ENCODE results near the gene SIPA1L3. TPM values are rescaled to one million over a fixed set of nuclear protein-coding genes. Genes with fewer than 3 reads are reported as not detected.

The SIPA1L3 gene
- total and polyA plus RNA-seq, 2 of the 13 experiments (the other 11 are each of a cell fraction or from before 2014, with no cell fraction given), result 5.5 to 7.7 TPM

DNA sequence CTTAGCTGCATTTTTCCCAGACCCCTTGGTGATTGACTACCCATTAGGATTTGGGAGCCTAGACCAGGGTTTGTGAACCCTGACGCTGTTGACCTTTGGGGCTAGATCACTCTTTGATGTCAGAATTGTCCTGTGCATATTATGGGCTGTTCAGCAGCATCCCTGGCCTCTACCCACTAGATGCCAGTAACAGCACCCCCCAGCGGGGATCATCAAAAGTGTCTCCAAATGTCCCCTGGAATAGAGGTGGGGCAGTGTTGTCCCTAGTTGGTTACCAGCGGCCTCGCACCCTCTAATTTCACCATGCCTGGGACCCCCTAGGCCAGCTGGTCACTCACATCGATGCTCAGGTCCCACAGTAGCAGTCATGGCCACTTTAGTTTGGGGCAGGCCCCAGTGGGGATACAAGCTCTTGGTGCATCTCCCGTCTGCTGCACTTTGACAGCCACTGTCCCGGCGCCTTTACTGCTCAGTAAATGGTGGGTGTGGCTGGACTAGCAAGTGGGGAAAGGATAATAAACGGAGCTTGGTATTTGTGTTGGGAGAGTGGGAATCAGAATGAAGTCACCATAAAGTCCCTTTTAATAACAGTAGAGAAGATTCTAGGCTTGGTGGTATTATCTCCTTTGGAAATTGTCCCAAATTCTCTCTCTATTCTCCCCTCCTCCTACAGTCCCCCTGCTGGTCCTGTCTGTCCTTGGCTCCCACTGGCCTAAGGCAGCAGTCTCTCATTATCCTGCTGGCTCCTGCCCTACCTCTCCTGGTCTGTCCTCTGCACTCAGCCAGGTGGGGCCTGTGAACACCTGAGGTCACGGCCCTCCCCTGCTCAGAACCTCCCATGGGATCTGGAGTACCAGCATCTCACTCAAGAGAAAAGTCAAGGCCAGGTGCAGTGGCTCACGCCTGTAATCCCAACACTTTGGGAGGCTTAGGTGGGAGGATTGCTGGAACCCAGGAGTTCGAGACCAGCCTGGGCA lies 80.6 kb downstream of the SIPA1L3 start:
- H3K79me2 ChIP-seq (ENCODE audit: insufficient read depth, low read length), result peaks cover 6% of the 10 kb centered on the region
- TF ChIP-seq RAD21 (CRISPR knock-in tag; IDR thresholded peaks at IDR 0.05), result peak; percentile 44; the same call in 1 of the 2 replicates
- TF ChIP-seq, protein P1, sequence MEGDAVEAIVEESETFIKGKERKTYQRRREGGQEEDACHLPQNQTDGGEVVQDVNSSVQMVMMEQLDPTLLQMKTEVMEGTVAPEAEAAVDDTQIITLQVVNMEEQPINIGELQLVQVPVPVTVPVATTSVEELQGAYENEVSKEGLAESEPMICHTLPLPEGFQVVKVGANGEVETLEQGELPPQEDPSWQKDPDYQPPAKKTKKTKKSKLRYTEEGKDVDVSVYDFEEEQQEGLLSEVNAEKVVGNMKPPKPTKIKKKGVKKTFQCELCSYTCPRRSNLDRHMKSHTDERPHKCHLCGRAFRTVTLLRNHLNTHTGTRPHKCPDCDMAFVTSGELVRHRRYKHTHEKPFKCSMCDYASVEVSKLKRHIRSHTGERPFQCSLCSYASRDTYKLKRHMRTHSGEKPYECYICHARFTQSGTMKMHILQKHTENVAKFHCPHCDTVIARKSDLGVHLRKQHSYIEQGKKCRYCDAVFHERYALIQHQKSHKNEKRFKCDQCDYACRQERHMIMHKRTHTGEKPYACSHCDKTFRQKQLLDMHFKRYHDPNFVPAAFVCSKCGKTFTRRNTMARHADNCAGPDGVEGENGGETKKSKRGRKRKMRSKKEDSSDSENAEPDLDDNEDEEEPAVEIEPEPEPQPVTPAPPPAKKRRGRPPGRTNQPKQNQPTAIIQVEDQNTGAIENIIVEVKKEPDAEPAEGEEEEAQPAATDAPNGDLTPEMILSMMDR (CRISPR knock-in tag; IDR thresholded peaks at IDR 0.05), result peak; percentile 46
- no peak for TF ChIP-seq ZNF891 (CRISPR knock-in tag; IDR thresholded peaks at IDR 0.05)
- no peak for TF ChIP-seq HDAC6 (IDR thresholded peaks at IDR 0.05; ENCODE audit: low read depth, low read length)
- TF ChIP-seq SMC3 (IDR thresholded peaks at IDR 0.05; ENCODE audit: low read length), result peak; percentile 64
- no peak for TF ChIP-seq NR2F2 (IDR thresholded peaks at IDR 0.05; ENCODE audit: borderline replicate concordance, low read depth)
- no peak for TF ChIP-seq MED1 (CRISPR knock-in tag; IDR thresholded peaks at IDR 0.05)
- TF ChIP-seq REXO4 (CRISPR knock-in tag; IDR thresholded peaks at IDR 0.05; ENCODE audit: borderline replicate concordance), result no peak
- no peak for TF ChIP-seq ZNF556 (CRISPR knock-in tag; IDR thresholded peaks at IDR 0.05; ENCODE audit: borderline replicate concordance)
- TF ChIP-seq HDAC1 (CRISPR knock-in tag; IDR thresholded peaks at IDR 0.05), result no peak
- TF ChIP-seq ZBTB25 (CRISPR knock-in tag; IDR thresholded peaks at IDR 0.05), result no peak
- TF ChIP-seq ZUFSP (CRISPR knock-in tag; IDR thresholded peaks at IDR 0.05; ENCODE audit: borderline replicate concordance), result no peak
- no peak for TF ChIP-seq ZNF879 (CRISPR knock-in tag; IDR thresholded peaks at IDR 0.05)
- no peak for TF ChIP-seq ZMYM3 (CRISPR knock-in tag; IDR thresholded peaks at IDR 0.05)
- TF ChIP-seq, protein P2, sequence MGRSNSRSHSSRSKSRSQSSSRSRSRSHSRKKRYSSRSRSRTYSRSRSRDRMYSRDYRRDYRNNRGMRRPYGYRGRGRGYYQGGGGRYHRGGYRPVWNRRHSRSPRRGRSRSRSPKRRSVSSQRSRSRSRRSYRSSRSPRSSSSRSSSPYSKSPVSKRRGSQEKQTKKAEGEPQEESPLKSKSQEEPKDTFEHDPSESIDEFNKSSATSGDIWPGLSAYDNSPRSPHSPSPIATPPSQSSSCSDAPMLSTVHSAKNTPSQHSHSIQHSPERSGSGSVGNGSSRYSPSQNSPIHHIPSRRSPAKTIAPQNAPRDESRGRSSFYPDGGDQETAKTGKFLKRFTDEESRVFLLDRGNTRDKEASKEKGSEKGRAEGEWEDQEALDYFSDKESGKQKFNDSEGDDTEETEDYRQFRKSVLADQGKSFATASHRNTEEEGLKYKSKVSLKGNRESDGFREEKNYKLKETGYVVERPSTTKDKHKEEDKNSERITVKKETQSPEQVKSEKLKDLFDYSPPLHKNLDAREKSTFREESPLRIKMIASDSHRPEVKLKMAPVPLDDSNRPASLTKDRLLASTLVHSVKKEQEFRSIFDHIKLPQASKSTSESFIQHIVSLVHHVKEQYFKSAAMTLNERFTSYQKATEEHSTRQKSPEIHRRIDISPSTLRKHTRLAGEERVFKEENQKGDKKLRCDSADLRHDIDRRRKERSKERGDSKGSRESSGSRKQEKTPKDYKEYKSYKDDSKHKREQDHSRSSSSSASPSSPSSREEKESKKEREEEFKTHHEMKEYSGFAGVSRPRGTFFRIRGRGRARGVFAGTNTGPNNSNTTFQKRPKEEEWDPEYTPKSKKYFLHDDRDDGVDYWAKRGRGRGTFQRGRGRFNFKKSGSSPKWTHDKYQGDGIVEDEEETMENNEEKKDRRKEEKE (IDR thresholded peaks at IDR 0.05), result no peak
- TF ChIP-seq IKZF1 (IDR thresholded peaks at IDR 0.05), result no peak
- no peak for TF ChIP-seq ZNF788 (CRISPR knock-in tag; IDR thresholded peaks at IDR 0.05; ENCODE audit: borderline replicate concordance)

More for the DNA sequence above, 80.6 kb downstream of the SIPA1L3 start:
- Histone ChIP-seq H3K4me3 (replicated peaks in 1 of 3; ENCODE audit: insufficient read depth in 1 of 3, low read depth in 2 of 3, low read length in 3 of 3) (no peak overlapping the region), H3K9me3 (ENCODE audit: low read length) (no peaks in the 10 kb centered on the region), H3K27ac (ENCODE audit: extremely low read length, insufficient read depth, low read length) (no peak overlapping the region), H3K9ac (ENCODE audit: insufficient read depth, low read depth, low read length) (no peak overlapping the region), H2AFZ (ENCODE audit: low read length) (no peak overlapping the region), H4K20me1 (ENCODE audit: insufficient read depth, low read length) (no peaks in the 10 kb centered on the region), H3K4me1 (ENCODE audit: insufficient read depth, low read length) (peaks cover 38% of the 10 kb centered on the region), H3K36me3 (replicated peaks in 1 of 2; ENCODE audit: control insufficient read depth in 1 of 2, insufficient read depth in 2 of 2, low read length in 2 of 2) (no peaks in the 10 kb centered on the region; a peak in 1 of 5 replicates), H3K27me3 (ENCODE audit: control insufficient read depth in 1 of 2, insufficient read depth in 2 of 2, low read length in 2 of 2) (no peaks in the 10 kb centered on the region), H3K4me2 (ENCODE audit: low read depth, low read length) (no peak overlapping the region)
- in situ Hi-C loops (cut with HindIII; ENCODE audit: extremely low pct_ligation_motif_present, low pct_unique_long_range_greater_than_20kb) (loop anchor here (5.0 kb wide), 1 partner anchor 85 kb away; no protein-coding TSS in a partner anchor), intact Hi-C loops (cut with micrococcal nuclease; ENCODE audit: unreplicated experiment) (loop anchor here (2.0 kb wide), 1 partner anchor 81 kb away; the partner anchor contains the start of genes SIPA1L3 and WDR87)
- BruUV-seq (replicated peaks), result no TSS peak
- POLR2A ChIA-PET, result no interaction called here
- ATAC-seq (peak; percentile 56), DNase-seq (ENCODE audit: low spot score) (peak; percentile 21), FAIRE-seq (no peak)
- 94% methylated on average over 7 of the region's 12 CpGs for WGBS (ENCODE audit: low lambda C conversion rate)
- CTCF ChIA-PET (ENCODE audit: low intra/inter-chr PET ratio, low total read pairs), result interaction anchor here (1.7 kb wide), 1 partner anchor 85 kb away, joined by 10 read pairs; no protein-coding TSS in a partner anchor
